ENCODE measurements around the gene PRAC2. TPM values are rescaled to one million over a fixed set of nuclear protein-coding genes. Genes with fewer than 3 reads are reported as not detected.

Gene PRAC2
- total RNA-seq, 1 experiment from 2014 or later = not detected

DNA sequence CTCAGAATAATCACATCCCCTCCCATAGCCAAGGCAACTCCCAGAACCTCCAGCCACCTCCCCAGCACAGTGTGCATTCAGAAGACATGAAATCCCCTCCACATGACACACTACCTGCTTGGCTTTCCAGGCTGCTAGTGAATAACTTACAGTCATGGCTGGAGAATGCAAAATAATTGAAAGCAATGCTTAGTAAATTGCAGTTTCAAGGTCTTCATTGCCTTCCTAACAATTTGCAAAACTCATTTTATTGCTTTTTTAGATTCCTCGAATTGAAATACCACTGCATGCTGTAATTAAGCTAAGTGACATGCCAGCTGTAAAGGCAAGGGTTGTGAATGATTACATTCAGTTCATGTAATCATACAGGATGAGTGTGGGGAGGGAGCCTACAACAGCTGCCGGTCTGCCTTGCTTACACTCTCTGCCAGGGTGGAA, 34.6 kb downstream of the PRAC2 start:
- CTCF ChIA-PET = interaction anchor here (1.4 kb wide), 1 partner anchor 47 kb away, joined by 3 read pairs; no protein-coding TSS in a partner anchor
- no peaks in the 10 kb centered on the region for H4K20me1 ChIP-seq (ENCODE audit: insufficient read depth)
- H3K27ac ChIP-seq (ENCODE audit: low read depth, low read length) = no peak overlapping the region
- no peaks in the 10 kb centered on the region for H3K9me3 ChIP-seq (ENCODE audit: control insufficient read depth in 1 of 2, insufficient read depth in 1 of 2, low read depth in 1 of 2, low read length in 2 of 2)
- H3K4me1 ChIP-seq (ENCODE audit: control insufficient read depth in 1 of 2, insufficient read depth in 2 of 2, low read length in 2 of 2) = peaks cover 0 to 7% of the 10 kb centered on the region in 2 experiments; a peak in 1 of 4 replicates
- H3K9me2 ChIP-seq (ENCODE audit: insufficient read depth) = no peaks in the 10 kb centered on the region
- H3K79me2 ChIP-seq (ENCODE audit: insufficient read depth, low read length) = no peaks in the 10 kb centered on the region
- DNase-seq (ENCODE audit: low read depth, low spot score) (no peak), ATAC-seq (no peak)
- H3K4me3 ChIP-seq (replicated peaks in 1 of 2; ENCODE audit: low read depth in 1 of 2, low read length in 2 of 2) = no peak overlapping the region
- TF ChIP-seq SIN3A (IDR thresholded peaks at IDR 0.05; ENCODE audit: low read depth) (no peak), EZH2 (IDR thresholded peaks at IDR 0.05) (no peak), EGR1 (IDR thresholded peaks at IDR 0.05; ENCODE audit: low read depth) (no peak), FOSL1 (IDR thresholded peaks at IDR 0.05; ENCODE audit: low read depth) (no peak), SP1 (IDR thresholded peaks at IDR 0.05; ENCODE audit: low read depth) (no peak), YY1 (IDR thresholded peaks at IDR 0.05; ENCODE audit: extremely low read depth, insufficient replicate concordance, low read depth, low read length) (no peak), POLR2A (IDR thresholded peaks at IDR 0.05; ENCODE audit: borderline replicate concordance, extremely low read depth, insufficient read depth, insufficient read length) (no peak), ELF1 (IDR thresholded peaks at IDR 0.05; ENCODE audit: borderline replicate concordance, low read depth) (no peak), POLR2AphosphoS5 (IDR thresholded peaks at IDR 0.05; ENCODE audit: low read depth, low read length) (no peak), TCF7L2 (IDR thresholded peaks at IDR 0.05; ENCODE audit: borderline replicate concordance, extremely low read depth, insufficient read depth, insufficient read length) (no peak), JUND (IDR thresholded peaks at IDR 0.05) (no peak)
- TF ChIP-seq, protein P1, sequence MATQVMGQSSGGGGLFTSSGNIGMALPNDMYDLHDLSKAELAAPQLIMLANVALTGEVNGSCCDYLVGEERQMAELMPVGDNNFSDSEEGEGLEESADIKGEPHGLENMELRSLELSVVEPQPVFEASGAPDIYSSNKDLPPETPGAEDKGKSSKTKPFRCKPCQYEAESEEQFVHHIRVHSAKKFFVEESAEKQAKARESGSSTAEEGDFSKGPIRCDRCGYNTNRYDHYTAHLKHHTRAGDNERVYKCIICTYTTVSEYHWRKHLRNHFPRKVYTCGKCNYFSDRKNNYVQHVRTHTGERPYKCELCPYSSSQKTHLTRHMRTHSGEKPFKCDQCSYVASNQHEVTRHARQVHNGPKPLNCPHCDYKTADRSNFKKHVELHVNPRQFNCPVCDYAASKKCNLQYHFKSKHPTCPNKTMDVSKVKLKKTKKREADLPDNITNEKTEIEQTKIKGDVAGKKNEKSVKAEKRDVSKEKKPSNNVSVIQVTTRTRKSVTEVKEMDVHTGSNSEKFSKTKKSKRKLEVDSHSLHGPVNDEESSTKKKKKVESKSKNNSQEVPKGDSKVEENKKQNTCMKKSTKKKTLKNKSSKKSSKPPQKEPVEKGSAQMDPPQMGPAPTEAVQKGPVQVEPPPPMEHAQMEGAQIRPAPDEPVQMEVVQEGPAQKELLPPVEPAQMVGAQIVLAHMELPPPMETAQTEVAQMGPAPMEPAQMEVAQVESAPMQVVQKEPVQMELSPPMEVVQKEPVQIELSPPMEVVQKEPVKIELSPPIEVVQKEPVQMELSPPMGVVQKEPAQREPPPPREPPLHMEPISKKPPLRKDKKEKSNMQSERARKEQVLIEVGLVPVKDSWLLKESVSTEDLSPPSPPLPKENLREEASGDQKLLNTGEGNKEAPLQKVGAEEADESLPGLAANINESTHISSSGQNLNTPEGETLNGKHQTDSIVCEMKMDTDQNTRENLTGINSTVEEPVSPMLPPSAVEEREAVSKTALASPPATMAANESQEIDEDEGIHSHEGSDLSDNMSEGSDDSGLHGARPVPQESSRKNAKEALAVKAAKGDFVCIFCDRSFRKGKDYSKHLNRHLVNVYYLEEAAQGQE (IDR thresholded peaks at IDR 0.05; ENCODE audit: low read depth) = no peak
- TF ChIP-seq, protein P2, sequence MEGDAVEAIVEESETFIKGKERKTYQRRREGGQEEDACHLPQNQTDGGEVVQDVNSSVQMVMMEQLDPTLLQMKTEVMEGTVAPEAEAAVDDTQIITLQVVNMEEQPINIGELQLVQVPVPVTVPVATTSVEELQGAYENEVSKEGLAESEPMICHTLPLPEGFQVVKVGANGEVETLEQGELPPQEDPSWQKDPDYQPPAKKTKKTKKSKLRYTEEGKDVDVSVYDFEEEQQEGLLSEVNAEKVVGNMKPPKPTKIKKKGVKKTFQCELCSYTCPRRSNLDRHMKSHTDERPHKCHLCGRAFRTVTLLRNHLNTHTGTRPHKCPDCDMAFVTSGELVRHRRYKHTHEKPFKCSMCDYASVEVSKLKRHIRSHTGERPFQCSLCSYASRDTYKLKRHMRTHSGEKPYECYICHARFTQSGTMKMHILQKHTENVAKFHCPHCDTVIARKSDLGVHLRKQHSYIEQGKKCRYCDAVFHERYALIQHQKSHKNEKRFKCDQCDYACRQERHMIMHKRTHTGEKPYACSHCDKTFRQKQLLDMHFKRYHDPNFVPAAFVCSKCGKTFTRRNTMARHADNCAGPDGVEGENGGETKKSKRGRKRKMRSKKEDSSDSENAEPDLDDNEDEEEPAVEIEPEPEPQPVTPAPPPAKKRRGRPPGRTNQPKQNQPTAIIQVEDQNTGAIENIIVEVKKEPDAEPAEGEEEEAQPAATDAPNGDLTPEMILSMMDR (IDR thresholded peaks at IDR 0.05 in 2 of 3, conservative IDR thresholded peaks at IDR 0.05 in 1 of 3; ENCODE audit: borderline replicate concordance in 1 of 3, insufficient read depth in 1 of 3, low read depth in 2 of 3, low read length in 2 of 3) = no peak
- TF ChIP-seq, protein P3, sequence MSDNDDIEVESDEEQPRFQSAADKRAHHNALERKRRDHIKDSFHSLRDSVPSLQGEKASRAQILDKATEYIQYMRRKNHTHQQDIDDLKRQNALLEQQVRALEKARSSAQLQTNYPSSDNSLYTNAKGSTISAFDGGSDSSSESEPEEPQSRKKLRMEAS (IDR thresholded peaks at IDR 0.05) = no peak
- TF ChIP-seq, protein P4, sequence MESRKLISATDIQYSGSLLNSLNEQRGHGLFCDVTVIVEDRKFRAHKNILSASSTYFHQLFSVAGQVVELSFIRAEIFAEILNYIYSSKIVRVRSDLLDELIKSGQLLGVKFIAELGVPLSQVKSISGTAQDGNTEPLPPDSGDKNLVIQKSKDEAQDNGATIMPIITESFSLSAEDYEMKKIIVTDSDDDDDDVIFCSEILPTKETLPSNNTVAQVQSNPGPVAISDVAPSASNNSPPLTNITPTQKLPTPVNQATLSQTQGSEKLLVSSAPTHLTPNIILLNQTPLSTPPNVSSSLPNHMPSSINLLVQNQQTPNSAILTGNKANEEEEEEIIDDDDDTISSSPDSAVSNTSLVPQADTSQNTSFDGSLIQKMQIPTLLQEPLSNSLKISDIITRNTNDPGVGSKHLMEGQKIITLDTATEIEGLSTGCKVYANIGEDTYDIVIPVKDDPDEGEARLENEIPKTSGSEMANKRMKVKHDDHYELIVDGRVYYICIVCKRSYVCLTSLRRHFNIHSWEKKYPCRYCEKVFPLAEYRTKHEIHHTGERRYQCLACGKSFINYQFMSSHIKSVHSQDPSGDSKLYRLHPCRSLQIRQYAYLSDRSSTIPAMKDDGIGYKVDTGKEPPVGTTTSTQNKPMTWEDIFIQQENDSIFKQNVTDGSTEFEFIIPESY (IDR thresholded peaks at IDR 0.05; ENCODE audit: extremely low read depth, insufficient replicate concordance, low read length) = no peak
- intact Hi-C loops (cut with micrococcal nuclease) = no loop called here
- POLR2A ChIA-PET = no interaction called here
- H3K4me2 ChIP-seq (ENCODE audit: low read length) = no peak overlapping the region
- H3K9ac ChIP-seq (ENCODE audit: low read length) = no peak overlapping the region
- H2AFZ ChIP-seq (ENCODE audit: low read depth, low read length, poor library complexity, severe bottlenecking) = no peak overlapping the region
- no peaks in the 10 kb centered on the region for H3K36me3 ChIP-seq (ENCODE audit: control insufficient read depth in 1 of 2, insufficient read depth in 2 of 2, low read length in 2 of 2)
- BruUV-seq (replicated peaks) = no TSS peak
- no peaks in the 10 kb centered on the region; the same call in 1 of the 2 replicates for H3K27me3 ChIP-seq (ENCODE audit: insufficient read depth, low read length)
- RAD21 ChIA-PET (ENCODE audit: low non-redundant PET in 1 of 2, low total read pairs in 2 of 2, uncharacterized antibody in 2 of 2, unreplicated experiment in 2 of 2) = interaction anchor here (0.7 to 1.0 kb wide), 2 partner anchors 33 to 540 kb away, joined by 3 read pairs; no protein-coding TSS in a partner anchor
